ENCODE results near the gene RNF166. TPM values are rescaled to one million over a fixed set of nuclear protein-coding genes. Genes with fewer than 3 reads are reported as not detected.
A peak's percentile ranks its signal among the peaks of the same experiment; 100 is the strongest.

The RNF166 gene
- total and polyA plus RNA-seq, 2 donors (not counting 1 experiment from before 2014, with no cell fraction given): 6.6 to 9.7 TPM

- Histone ChIP-seq H4K20me1 (ENCODE audit: control insufficient read depth, extremely low read depth, insufficient read depth, low read length) (no peaks in the 10 kb centered on the region), H3K4me3 (replicated peaks in 1 of 4; ENCODE audit: control extremely low read depth in 1 of 4, insufficient read depth in 1 of 4, low read depth in 3 of 4, low read length in 4 of 4) (no peak overlapping the region)
- no peak for TF ChIP-seq EZH2 (IDR thresholded peaks at IDR 0.05; ENCODE audit: low read length, missing control alignments)
- TF ChIP-seq CTCF (conservative IDR thresholded peaks at IDR 0.05 in 1 of 2, IDR thresholded peaks at IDR 0.05 in 1 of 2; ENCODE audit: low read depth in 1 of 2, low read length in 2 of 2): no peak
Observed at GRCh38 chr16:88738151-88739084, 32.2 kb upstream of the RNF166 start.

GRCh38 chr16:88737298-88738150 lies 31.3 kb upstream of the RNF166 start:
- Histone ChIP-seq H2AFZ (ENCODE audit: low read length) (no peak overlapping the region), H3K4me3 (replicated peaks in 1 of 4; ENCODE audit: control extremely low read depth in 1 of 4, insufficient read depth in 1 of 4, low read depth in 3 of 4, low read length in 4 of 4) (no peak overlapping the region), H3K9me3 (ENCODE audit: control insufficient read depth, insufficient read depth, low read depth, low read length) (no peaks in the 10 kb centered on the region), H3K27me3 (ENCODE audit: control insufficient read depth, insufficient read depth, low read length) (no peaks in the 10 kb centered on the region), H4K20me1 (ENCODE audit: control insufficient read depth, extremely low read depth, insufficient read depth, low read length) (no peaks in the 10 kb centered on the region), H3K27ac (ENCODE audit: insufficient read depth, low read length) (no peak overlapping the region), H3K79me2 (ENCODE audit: control insufficient read depth, insufficient read depth, low read length) (peaks cover 6% of the 10 kb centered on the region), H3K9ac (ENCODE audit: insufficient read depth, low read length) (no peak overlapping the region), H3K4me2 (ENCODE audit: extremely low read depth, insufficient read depth, low read length) (no peak overlapping the region), H3K36me3 (ENCODE audit: control insufficient read depth, insufficient read depth, low read length) (peaks cover 62% of the 10 kb centered on the region), H3K4me1 (ENCODE audit: control insufficient read depth, extremely low read depth, insufficient read depth, low read length) (no peaks in the 10 kb centered on the region)
- no peak for TF ChIP-seq EZH2 (IDR thresholded peaks at IDR 0.05; ENCODE audit: low read length, missing control alignments)
- TF ChIP-seq CTCF (conservative IDR thresholded peaks at IDR 0.05 in 1 of 2, IDR thresholded peaks at IDR 0.05 in 1 of 2; ENCODE audit: low read depth in 1 of 2, low read length in 2 of 2): peak; percentile 79
- DNase-seq (ENCODE audit: low read depth in 2 of 2): peak; percentile 57 to 79

More at GRCh38 chr16:88738151-88739084, 32.2 kb upstream of the RNF166 start:
- no peak overlapping the region for H2AFZ ChIP-seq (ENCODE audit: low read length)
- DNase-seq (ENCODE audit: low read depth in 2 of 2): no peak
- H3K4me1 ChIP-seq (ENCODE audit: control insufficient read depth, extremely low read depth, insufficient read depth, low read length): peaks cover 2% of the 10 kb centered on the region
- H3K27ac ChIP-seq (ENCODE audit: insufficient read depth, low read length): no peak overlapping the region
- H3K27me3 ChIP-seq (ENCODE audit: control insufficient read depth, insufficient read depth, low read length): no peaks in the 10 kb centered on the region
- H3K79me2 ChIP-seq (ENCODE audit: control insufficient read depth, insufficient read depth, low read length): peaks cover 14% of the 10 kb centered on the region
- H3K4me2 ChIP-seq (ENCODE audit: extremely low read depth, insufficient read depth, low read length): no peak overlapping the region
- H3K9ac ChIP-seq (ENCODE audit: insufficient read depth, low read length): no peak overlapping the region
- H3K36me3 ChIP-seq (ENCODE audit: control insufficient read depth, insufficient read depth, low read length): peaks cover 61% of the 10 kb centered on the region
- H3K9me3 ChIP-seq (ENCODE audit: control insufficient read depth, insufficient read depth, low read depth, low read length): no peaks in the 10 kb centered on the region

- peaks cover 4% of the 10 kb centered on the region for H3K79me2 ChIP-seq (ENCODE audit: control insufficient read depth, insufficient read depth, low read length)
- no peak overlapping the region for H2AFZ ChIP-seq (ENCODE audit: low read length)
- H3K4me1 ChIP-seq (ENCODE audit: control insufficient read depth, extremely low read depth, insufficient read depth, low read length): no peaks in the 10 kb centered on the region
- no peak for DNase-seq (ENCODE audit: low read depth in 2 of 2)
- no peaks in the 10 kb centered on the region for H3K9me3 ChIP-seq (ENCODE audit: control insufficient read depth, insufficient read depth, low read depth, low read length)
- H3K9ac ChIP-seq (ENCODE audit: insufficient read depth, low read length): no peak overlapping the region
- H3K36me3 ChIP-seq (ENCODE audit: control insufficient read depth, insufficient read depth, low read length): peaks cover 66% of the 10 kb centered on the region
- H3K4me2 ChIP-seq (ENCODE audit: extremely low read depth, insufficient read depth, low read length): no peak overlapping the region
- no peaks in the 10 kb centered on the region for H4K20me1 ChIP-seq (ENCODE audit: control insufficient read depth, extremely low read depth, insufficient read depth, low read length)
- TF ChIP-seq CTCF (conservative IDR thresholded peaks at IDR 0.05 in 1 of 2, IDR thresholded peaks at IDR 0.05 in 1 of 2; ENCODE audit: low read depth in 1 of 2, low read length in 2 of 2) (no peak), EZH2 (IDR thresholded peaks at IDR 0.05; ENCODE audit: low read length, missing control alignments) (no peak)
- no peak overlapping the region for H3K27ac ChIP-seq (ENCODE audit: insufficient read depth, low read length)
- no peak overlapping the region for H3K4me3 ChIP-seq (replicated peaks in 1 of 4; ENCODE audit: control extremely low read depth in 1 of 4, insufficient read depth in 1 of 4, low read depth in 3 of 4, low read length in 4 of 4)
- H3K27me3 ChIP-seq (ENCODE audit: control insufficient read depth, insufficient read depth, low read length): no peaks in the 10 kb centered on the region
Observed at GRCh38 chr16:88736496-88736895, 30.3 kb upstream of the RNF166 start.
